GM19468 (cell line): ENCODE results near the gene RBBP8NL.
"Not testable (repeated sequence)": the region's sequence is repeated elsewhere in the genome, so short reads cannot be mapped to it uniquely, and the experiment has no call there.

ENCODE experiments used
- ATAC-seq: cut with Tn5 transposase; IDR thresholded peaks from one replicate; pipeline ENCODE4 v1.9.1; 2021; ENCODE audit warnings: mild to moderate bottlenecking, moderate library complexity, moderate number of reproducible peaks; ENCODE audit not compliant: unreplicated experiment; ENCODE audit errors: extremely low read depth

Gene RBBP8NL

DNA sequence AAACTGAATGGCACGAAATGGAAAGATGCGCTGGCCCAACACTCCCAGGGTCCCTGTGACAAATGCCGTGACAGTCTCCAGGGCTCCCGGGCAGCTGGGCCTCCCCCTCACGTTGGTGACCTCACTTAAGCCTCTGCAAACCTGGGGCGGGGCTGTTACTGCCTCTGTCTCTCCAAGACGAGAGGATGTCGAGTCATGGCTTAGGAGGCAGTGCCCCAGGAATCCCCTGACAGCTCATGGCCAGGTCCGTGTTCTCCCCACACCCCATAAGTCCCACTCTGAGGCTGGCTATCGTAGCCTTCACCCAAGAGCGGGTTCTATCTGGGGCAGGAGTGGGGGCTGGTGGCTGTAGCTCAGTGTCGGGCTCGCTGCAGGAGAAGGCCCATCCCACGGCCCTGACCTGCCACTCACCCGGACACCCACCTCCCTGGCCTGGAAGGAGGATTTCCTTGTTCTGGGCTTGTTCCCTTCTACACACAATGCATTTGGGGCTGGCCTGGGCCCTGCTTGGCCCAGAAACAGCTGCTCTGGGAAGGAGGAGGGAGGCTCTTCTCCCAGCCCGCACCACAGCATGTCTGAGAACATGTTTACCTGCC lies 46.0 kb downstream of the RBBP8NL start:
- no peak for ATAC-seq

DNA sequence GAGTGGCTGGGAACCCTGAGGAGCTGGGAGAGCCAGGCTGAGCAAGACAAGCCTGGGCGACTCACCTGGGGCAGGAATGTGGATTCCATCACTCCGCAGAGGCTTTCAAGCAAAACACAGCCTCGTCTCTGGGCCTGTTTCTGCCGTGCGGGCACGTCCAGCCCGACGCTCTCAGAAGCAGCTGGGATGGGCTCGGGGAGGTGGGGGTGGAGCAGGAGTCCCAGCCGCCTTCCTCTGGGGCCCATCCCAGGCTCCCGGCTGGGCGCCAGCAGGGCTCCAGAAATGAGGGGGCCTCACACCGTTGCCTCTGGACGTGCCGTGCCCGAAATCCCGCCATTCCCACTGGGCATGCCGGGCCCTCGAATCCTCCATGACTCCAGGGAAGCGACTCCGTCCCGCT lies 49.1 kb downstream of the RBBP8NL start:
- no peak for ATAC-seq

DNA sequence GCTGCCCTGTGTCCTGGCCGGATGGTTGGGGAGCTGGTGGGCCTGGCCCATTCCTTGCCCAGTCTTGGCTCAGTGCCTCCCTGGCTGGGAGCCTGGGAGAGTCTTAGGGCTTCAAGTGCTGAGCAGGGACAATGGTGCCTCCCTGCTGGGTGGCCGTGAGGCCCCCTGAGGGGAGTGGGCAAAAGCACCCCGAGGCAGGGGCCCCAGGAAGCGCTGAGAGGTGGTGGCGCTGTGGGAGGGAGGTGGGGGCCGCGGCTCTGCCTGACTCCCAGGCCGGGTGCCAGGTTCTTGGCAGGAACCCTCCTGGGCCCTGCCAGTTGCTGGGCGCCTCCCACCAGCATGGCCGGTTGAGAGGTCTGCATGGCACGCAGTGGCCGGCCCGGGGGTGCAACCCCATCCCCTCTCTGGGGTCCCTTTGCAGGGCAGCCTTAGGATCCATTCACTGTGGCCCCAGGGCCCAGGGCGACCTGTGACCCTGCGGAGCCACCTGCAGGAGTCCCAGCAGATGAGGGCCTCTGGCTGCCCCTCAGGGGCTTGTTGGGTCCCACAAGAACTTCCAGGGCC lies 49.6 kb downstream of the RBBP8NL start:
- no peak for ATAC-seq

DNA sequence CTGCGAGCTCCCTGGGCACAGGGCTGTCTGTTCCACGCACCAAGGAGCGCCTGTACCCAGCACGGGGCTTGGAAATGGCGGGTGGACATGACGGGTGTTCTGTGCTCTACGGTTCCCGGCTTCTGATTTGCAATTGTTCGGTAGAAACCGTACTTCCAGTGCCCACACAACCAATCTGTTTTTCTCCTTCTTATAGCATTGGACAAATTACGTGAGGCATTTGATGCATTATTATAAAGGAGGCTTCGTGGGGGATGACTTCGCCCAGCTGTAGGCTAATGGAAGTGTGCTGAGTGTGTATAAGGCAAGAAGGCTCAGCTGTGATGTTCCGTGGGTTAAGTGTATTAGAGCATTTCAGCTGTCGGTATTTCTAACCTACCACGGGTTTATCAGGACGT lies 50.3 kb downstream of the RBBP8NL start:
- ATAC-seq = no peak

DNA sequence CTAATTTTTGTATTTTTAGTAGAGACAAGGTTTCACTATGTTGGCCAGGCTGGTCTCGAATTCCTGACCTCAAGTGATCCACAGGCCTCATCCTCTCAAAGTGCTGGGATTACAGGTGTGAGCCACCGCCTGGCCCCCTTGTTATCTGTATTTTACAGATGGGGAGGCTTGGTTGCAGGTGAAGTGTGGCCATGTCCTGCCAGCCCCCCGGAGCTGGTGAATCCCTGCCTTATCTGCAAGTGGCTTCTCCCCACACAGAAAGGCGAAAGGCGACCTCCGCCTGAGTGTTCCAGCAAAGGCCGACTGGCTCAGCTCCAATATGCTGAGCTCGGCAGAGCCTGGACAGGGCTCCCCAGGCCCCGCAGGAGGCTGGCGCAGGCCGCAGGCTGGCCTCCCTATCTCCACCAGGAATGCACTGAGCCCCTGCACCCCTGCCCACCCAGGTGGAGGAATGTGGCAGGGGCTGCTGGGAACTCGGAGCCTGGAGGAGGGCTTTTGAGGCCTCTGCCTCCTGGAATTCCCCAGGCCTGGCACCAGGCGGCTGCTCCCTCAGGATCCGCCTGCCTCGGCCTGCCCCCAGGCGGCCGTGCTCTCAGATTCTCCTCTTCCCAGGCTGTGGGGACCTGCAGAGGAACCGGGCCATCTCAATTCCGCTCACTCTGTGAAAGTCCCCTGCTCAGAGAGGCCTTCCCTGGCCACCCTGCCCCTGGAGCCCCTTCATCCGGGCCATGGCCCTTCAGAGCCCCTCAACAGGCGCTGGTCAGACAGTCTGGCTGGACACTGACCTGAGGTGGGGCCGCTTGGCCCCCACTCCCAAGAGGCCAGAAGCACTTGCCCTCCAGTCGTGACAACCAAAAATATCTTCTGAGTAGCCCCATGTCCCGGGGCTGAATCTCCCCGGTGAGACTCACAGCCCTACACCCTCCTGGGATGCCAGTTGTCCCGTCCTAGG lies 51.0 kb downstream of the RBBP8NL start:
- no peak for ATAC-seq

DNA sequence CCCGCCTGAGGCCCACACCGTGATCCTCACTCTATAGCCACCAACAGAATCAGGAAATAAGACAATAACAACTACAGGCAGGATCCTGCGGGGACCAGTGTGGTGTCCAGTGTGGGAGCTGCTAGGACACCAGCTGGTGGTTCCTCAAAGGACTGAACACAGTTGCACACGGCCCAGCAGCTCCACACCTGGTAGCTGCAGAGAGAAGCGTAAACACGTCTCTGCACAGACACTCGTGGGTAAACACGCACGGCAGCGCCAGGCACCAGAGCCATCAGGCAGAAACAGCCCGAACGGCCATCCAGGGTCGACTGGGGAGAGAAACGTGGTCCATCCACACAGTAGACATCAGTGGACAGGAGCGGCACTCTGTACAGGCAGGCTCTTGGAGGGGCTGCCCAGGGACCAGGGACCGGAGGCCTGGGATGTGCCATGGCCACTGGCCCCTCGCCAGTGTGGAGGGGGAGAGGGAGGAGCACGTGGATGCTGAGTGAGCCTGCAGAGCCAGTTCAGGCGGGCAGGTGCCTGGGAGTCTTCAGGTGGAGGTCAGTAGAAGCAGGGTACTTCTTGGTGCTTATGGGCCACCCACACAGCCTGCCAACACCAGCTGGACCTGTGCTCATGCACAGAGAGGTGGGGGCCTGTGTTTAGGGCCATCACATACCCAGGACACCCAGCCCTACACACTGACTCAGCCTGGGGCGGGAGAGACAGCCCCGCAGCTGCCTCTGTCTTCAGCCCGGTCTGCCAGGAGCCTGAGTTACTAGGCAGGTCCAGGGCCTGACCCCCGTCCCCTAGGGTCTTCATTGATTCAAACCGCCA lies 52.8 kb downstream of the RBBP8NL start:
- no peak for ATAC-seq

DNA sequence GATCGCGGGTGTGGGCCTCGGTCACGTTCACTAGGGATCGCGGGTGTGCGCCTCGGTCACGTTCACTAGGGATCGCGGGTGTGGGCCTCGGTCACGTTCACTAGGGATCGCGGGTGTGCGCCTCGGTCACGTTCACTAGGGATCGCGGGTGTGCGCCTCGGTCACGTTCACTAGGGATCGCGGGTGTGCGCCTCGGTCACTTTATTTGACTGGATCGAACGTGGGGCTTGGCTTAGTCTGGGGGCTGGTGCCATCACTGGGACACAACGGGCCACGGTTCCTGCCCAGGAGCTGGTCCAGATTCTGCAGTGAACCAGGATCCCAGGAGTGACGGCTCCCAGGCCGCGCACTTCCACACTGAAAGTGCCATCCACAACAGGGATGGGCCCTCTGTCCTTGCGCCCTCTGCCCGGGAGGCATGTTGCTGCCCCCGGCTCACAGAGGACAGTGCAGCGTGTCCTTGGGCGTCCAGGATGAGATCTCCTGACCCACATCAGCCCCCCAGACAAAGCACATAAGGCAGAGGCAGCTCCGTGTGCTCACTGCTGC lies 53.6 kb downstream of the RBBP8NL start:
- not testable (repeated sequence) for ATAC-seq

DNA sequence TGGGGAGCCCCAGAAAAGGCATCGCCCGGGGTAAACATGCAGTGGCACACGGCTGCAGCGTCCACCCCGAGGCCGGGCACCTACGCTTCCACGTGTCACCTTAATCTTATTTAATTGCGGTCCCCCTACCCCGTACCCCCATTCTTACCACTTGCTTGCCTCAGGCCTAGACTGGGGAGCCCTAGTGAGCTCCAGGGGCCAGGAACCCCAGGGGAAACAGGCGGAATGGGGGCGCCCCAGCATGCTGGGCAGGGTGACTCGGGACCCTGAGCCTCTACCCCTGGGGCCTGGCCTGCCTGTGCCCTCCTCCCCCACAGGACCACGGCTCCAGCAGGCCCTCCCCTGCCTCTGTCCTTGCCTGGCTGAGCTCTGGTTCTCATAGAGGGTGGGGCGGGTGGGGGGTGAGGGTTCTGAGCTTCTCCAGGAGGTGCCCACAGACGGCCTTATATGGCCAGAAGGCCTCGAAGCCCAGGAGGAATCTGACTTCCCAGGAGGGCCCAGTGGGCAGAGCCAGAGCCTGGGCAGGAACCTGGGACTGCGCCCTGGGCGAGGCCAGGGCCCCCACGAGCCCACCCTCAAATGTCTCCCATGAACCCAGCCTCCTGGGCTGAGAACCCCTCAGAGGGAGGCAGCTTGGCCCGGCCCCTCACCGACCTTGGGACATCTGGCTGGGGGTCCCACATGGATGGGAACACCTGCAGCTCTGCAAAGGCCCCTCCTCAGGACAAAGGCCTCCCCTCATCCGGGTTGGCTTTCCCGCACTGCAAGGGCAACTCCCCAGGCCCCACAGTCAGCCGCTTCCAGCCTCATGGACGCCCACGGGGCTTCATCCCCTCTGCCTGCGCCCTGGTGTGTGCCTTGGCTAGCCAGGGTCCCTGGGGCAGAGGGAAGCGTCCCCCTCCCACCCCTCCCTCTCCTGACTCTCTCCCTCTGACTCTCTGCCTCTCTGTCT lies 55.0 kb downstream of the RBBP8NL start:
- ATAC-seq = no peak

DNA sequence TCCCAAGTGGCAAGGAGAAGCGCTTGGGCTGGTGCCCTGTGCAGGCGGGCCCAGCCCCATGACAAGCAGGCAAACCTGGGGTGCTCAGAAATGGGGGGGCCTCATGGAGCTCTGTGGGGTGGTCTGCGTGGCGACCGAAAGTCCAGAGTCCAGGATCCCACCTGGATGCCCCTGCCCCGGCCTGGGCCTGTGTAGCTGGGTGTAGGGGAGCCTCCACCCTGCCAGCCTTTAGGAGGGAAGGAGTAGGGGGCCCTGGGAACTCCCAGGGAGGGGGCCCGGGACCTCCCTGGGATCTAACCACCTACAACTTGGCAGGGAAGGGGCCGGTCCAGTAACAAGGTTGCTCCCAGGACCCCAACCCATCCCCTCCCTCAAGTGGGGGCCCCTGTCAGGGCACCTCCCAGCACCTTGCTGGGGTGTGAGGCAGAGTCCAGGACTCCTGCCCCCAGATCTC lies 55.7 kb downstream of the RBBP8NL start:
- no peak for ATAC-seq

DNA sequence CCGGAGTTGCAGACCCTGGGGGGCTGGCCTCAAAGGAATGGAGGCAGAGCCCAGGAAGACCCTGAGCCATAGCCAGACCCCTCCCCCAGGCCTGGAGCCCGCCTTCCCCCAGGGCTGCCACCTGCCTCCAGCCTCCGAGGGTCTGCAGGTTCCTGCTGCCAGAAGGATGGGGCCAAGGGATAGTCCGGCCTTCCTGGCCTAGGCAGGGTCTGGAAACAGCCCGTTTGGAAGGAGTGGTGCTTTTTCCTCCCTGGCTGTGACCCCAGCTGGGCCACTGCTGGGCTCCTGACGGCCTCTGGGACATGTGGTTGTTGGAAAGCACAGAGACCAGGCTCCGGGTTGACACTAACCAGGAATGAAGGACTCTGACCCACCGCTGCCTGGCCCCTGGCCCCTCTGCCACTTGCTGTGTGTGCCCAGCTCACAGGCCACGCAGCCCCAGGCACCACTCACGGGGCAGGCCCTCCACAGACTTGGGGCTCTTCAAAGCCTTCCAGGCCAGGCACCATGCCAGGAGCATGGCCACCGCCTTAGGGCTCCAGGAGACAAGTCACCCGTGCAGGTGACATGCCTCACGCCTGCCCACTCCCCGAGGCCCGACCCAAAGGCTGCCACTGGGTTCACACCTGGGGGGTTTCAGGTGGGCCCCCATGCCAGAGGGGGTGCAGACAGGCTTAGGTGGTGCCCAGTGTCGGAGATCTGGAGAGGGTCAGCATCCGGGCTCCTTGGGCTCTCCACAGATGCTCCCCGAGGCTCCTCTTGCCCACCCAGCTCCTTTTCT lies 56.3 kb downstream of the RBBP8NL start:
- no peak for ATAC-seq

DNA sequence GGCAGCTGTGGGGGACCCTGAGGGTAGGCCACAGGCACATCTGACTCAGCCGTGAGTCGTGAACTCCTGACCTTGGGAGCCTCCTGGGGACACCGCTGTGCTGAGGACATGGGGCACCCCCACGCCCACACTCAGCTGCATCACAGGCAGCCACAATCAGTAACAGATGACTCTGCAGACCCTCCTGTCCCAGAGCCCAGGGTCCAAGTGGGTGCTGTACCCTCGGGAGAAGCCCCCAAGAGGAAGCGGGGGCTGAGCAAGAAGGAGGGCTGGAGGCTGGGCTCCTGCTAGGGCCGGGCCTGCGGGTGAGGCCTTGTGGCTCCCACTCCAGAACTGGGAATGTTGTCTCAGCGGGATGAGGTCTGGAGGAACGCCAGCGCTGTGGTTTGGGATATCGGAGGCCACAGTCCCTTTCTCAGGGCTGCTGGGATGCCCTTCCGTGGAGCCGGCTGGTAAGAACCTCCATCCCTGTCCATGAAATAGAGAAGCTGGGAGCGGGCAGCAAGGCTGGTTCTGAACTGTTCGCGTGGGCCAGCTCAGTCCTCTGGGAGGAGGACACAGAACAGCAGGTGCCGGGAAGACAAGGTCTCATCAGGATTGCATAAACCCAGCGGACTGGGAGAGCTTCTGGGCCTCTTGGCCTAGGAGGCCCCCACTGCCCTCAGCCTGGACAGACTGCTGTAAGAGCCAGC lies 57.1 kb downstream of the RBBP8NL start:
- ATAC-seq = no peak

DNA sequence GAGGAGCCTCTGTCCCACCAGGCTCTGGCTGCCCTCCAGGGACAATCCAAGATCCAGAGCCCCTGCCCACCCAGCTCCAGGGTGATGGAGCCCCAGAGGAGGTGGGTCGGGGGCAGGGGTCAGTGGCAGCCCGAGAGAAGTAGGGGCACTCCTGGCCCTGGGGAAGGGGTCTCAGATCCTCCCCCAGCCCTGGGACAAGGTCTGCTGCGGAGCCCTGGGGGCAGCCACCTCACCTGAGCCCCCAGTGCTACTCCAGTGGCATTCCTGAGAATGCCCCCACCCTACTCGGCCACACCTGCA lies 57.6 kb downstream of the RBBP8NL start:
- no peak for ATAC-seq

DNA sequence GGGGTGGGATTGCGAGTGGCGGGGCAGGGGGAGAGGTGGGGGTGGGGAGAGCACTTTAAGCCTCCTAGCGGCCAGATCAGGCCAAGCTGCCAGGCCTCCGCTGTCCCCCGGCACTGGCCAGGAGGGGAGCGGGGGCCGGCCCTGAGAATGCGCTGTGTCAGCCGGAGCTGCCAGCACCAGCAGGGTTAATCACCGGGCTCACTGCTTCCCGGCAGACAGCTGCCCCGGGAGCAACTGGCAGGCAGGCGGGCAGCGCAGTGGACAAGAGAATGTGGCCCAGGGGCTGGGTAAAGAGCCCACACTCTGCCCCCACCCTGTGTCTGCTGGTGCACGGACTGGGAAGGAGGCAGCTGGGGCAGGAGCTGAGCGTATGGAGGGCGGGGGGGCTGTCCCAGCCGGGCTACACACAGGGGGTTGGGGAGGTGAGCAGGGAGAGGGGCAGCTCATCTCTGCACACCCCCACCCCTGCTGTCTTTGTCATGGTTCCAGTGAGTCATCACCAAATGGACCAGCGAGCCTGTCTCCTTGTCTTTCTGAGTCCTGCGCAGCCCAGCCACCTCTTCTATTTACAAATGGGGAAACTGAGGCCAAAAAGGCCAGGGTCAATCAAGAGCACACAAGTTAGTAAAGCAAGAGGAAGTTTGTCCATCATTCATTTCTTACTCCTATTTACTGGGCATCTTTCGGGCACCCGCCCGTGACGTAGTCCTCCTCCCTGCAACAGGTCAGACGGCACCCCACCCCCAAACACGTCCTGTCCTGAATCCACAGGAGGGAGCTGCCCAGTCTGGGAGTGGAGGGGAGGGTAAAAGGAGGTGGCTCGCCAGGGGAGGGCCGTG lies 58.1 kb downstream of the RBBP8NL start:
- no peak for ATAC-seq

DNA sequence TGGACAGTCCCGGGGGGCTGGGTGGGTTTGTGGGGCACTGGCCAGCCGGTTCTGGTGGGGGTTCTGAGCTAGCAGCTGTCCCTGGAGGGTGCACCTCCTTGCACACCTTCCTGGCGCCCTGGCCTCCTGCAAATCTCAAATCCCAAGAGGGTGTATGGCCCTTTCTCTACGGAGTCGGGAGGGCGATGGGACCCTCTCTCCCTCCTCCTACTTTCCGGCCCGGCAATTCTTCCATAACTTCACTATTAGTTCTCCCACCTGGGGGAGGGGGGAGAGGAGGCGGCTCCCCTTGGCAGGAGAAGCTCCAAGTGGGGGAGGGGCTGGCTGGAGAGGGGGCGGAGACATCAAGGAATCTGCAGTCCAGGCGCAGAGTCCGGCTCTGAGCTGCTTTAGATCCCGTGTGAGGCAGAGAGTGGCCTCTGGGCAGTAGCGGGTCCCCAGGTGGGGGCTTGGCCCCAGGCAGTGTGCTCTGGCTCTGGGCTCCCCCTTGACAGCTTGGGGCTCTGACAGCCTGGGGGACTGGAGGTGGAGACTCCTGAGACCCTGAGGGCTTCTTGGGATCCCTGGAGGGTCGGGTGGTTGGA lies 58.9 kb downstream of the RBBP8NL start:
- no peak for ATAC-seq

DNA sequence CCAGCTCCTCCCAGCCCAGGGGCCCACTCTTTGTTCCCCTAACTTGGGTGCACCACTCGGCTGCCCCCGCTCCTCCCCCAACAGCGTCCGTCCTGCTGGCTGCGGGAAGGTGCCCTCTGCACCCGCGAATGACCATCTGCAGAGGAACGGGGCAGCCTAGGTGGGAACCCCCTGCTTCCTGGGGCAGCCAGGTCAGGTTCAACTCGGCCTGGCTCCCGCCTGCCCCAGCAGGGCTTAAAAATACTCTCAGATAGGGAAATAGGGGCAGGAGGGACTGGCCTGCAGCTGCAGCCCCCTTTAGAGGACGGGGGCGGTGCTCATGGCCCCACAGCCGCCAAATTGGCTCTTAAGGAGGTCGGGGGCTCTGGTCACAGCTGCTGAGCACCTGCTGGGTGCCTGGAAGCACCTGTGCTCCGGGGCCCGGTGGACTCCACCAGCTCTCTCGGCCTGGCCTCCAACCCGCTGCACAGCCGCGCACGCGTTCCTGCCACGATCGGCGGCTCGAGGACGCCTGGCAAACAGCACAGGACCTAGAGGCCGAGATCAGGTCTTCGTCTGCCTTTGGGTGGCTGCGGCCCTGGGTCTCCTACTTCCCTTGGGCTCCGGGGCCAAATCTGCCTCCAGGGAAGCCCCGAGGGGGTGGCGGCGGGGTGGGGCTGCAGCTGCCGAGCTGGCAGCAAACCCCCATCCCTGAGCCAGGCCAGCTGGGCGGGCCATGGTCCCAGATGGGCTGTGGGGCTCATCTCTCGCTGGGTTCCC lies 59.5 kb downstream of the RBBP8NL start:
- ATAC-seq = no peak

DNA sequence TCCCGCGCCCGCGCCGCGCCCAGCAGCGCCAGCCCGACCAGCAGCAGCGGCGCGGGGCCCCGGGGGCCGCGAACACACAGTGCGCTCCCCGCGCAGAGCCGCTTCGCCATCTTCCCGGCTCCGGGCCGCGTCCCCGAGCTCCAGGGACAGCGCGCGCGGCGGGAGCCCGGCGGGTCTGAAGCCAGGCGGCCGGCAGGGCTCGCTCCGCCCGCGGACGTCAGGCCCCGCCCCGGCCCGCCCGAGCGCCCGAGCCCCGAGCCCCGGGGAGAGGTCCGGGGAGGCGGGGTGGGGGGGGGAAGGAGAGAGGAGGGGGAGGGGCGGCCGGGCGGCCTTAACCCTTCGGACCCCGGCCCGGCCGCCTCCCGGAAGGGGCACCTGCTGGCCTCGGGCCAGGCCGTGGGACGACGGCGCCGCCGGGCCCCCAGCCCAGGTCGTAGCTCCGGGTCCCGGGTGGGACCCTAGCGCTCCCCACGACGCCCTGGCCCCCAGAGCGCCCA lies 60.2 kb downstream of the RBBP8NL start, which contains the start of gene LAMA5:
Gene LAMA5 (minus strand): TSS at position 177 of the 497 bp plus-strand sequence. CDS start 67 bp downstream, at position 110.
- no peak for ATAC-seq
